Stimulated activated CD8-positive, alpha-beta memory T cell treated with anti-CD3 and anti-CD28 coated beads, Interleukin-4, amount 100 ng/mL, for 1 hour (primary cell): ENCODE results near the gene ALX1.
"Not testable (repeated sequence)": the region's sequence is repeated elsewhere in the genome, so short reads cannot be mapped to it uniquely, and the experiment has no call there.

Source experiments
- DNase-seq, 2 donors: peaks; one replicate each; pipeline ENCODE4 v3.0.0-alpha.2; 2020; ENCODE audit warnings: low read depth in 2 of 2, low spot score in 1 of 2

Gene ALX1

GRCh38 chr12:85299053-85299452, 19.0 kb downstream of the ALX1 start:
- DNase-seq, result no peak

DNA sequence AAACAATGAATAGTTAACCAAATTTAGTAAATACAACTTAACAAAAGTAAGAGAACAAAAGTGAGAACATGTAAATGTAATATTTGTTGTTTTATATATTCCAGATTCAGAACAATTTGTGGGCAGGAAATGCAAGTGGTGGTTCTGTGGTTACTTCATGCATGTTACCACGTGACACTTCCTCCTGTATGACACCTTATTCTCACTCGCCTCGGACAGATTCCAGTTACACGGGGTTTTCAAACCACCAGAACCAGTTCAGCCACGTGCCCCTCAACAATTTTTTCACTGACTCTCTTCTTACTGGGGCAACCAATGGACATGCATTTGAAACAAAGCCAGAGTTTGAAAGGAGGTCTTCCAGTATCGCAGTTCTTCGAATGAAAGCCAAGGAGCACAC, 21.0 kb downstream of the ALX1 start:
- no peak for DNase-seq

- DNase-seq, result no peak
These were observed 28.4 kb downstream of the ALX1 start for GRCh38 chr12:85308374-85308773.

DNA sequence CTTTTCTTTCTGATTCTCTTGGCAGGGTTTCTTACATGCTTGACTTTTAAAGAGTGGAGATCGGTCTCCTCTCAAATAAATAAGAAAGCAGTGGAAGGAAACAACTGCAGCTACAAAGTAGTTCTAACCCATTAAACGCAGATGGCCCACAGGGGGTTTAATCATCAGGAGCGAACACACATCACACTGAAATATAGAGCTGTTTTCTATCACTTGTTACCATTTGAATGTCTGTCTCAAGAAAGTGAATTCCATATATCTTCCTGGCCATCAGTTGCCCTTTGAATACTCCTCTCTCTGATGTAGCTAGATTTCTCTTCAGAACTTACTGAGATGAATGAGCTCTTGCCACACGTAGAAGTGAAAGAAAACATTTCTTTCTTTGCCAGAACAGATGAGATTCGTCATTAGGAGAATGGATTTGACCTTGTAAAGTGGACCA, 29.1 kb downstream of the ALX1 start:
- no peak for DNase-seq

GRCh38 chr12:85310025-85310424, 30.0 kb downstream of the ALX1 start:
- no peak for DNase-seq

DNA sequence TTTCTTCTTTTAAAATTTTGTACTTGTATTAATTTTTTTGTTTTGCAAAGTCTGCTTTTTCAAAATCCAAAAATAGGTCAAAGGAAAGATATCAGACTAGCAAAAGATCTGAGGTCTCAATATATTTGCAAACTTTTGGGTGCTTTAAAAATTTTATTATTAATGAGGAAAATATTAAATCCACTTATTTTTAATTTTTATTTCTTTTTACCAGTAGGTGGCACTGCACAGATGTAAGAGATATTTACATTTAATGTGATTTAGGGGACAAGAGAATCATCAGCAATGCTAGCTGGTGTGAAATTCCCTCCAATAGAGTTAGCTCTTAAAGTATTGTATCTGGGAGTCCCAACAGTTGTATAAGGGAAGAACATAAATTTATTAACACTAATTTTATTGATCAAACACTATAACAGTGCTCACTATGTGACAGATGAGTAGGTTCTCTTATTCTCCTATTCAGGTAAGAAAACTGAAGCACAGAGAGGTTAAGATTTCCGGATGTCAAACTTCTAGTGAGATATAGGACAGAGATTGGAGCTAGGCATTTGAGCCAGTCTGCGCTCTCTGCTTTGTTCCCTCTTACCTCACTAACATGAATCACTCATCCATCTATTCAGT, 30.5 kb downstream of the ALX1 start:
- DNase-seq, result no peak

- DNase-seq, result not testable (repeated sequence)
These were observed 38.0 kb downstream of the ALX1 start for GRCh38 chr12:85317866-85318636.

- no peak for DNase-seq
These were observed 42.7 kb downstream of the ALX1 start for GRCh38 chr12:85322715-85323114.

- no peak for DNase-seq
These were observed 45.4 kb downstream of the ALX1 start for GRCh38 chr12:85325442-85325841.

GRCh38 chr12:85329913-85330312, 49.9 kb downstream of the ALX1 start:
- no peak for DNase-seq

- no peak for DNase-seq
These were observed 68.8 kb downstream of the ALX1 start for GRCh38 chr12:85348779-85349178.

DNA sequence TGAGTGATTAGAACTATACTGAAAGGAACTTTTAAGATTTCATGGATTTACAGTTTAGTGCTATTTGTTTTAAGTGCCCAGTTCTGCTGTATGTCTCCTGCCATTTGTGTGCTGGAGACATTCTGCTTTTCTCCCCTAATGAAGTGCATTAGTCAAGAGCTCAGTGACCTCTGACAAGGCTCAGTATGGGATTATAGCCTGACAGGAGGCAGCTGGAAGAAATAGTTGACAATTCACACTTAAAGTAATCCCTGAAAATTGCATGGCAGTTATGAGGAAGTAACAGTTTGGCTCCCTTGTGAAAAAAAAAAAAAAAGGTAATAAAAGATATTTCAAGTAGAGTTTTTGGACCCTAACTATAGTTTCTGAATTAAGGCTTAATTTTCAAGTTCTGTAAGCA, 70.3 kb downstream of the ALX1 start:
- no peak for DNase-seq
